ENCODE results near the gene SSTR4. TPM values are rescaled to one million over a fixed set of nuclear protein-coding genes. Genes with fewer than 3 reads are reported as not detected.

SSTR4 gene
- total and polyA plus RNA-seq, 2 experiments from 2014 or later: not detected

GRCh38 chr20:23071996-23072395, 36.9 kb downstream of the SSTR4 start:
- Histone ChIP-seq H3K36me3 (no peaks in the 10 kb centered on the region), H3K9me3 (ENCODE audit: low read depth) (no peaks in the 10 kb centered on the region), H3K4me1 (ENCODE audit: low read depth) (no peaks in the 10 kb centered on the region), H3K27ac (no peak overlapping the region), H3K27me3 (no peaks in the 10 kb centered on the region), H3K4me3 (no peak overlapping the region)
- TF ChIP-seq CTCF (IDR thresholded peaks at IDR 0.05; ENCODE audit: low read depth, low read length): no peak
- no peak for DNase-seq (ENCODE audit: low read depth in 1 of 2, low spot score in 1 of 2)

GRCh38 chr20:23072892-23073586, 37.9 kb downstream of the SSTR4 start:
- Histone ChIP-seq H3K36me3 (no peaks in the 10 kb centered on the region), H3K4me1 (ENCODE audit: low read depth) (no peaks in the 10 kb centered on the region), H3K27me3 (no peaks in the 10 kb centered on the region), H3K27ac (no peak overlapping the region), H3K9me3 (ENCODE audit: low read depth) (no peaks in the 10 kb centered on the region), H3K4me3 (no peak overlapping the region)
- no peak for DNase-seq (ENCODE audit: low read depth in 1 of 2, low spot score in 1 of 2)
- no peak for TF ChIP-seq CTCF (IDR thresholded peaks at IDR 0.05; ENCODE audit: low read depth, low read length)

GRCh38 chr20:23074052-23074451, 38.9 kb downstream of the SSTR4 start:
- Histone ChIP-seq H3K27ac (no peak overlapping the region), H3K36me3 (no peaks in the 10 kb centered on the region), H3K4me3 (no peak overlapping the region), H3K9me3 (ENCODE audit: low read depth) (no peaks in the 10 kb centered on the region), H3K4me1 (ENCODE audit: low read depth) (peaks cover under 1% of the 10 kb centered on the region), H3K27me3 (no peaks in the 10 kb centered on the region)
- TF ChIP-seq CTCF (IDR thresholded peaks at IDR 0.05; ENCODE audit: low read depth, low read length): no peak
- DNase-seq (ENCODE audit: low read depth in 1 of 2, low spot score in 1 of 2): no peak

GRCh38 chr20:23077277-23077676, 42.2 kb downstream of the SSTR4 start:
- H3K4me3 ChIP-seq: no peak overlapping the region
- no peaks in the 10 kb centered on the region for H3K36me3 ChIP-seq
- H3K27ac ChIP-seq: no peak overlapping the region
- DNase-seq (ENCODE audit: low read depth in 1 of 2, low spot score in 1 of 2): no peak
- H3K4me1 ChIP-seq (ENCODE audit: low read depth): peaks cover 9% of the 10 kb centered on the region
- no peaks in the 10 kb centered on the region for H3K9me3 ChIP-seq (ENCODE audit: low read depth)
- no peaks in the 10 kb centered on the region for H3K27me3 ChIP-seq
- no peak for TF ChIP-seq CTCF (IDR thresholded peaks at IDR 0.05; ENCODE audit: low read depth, low read length)

GRCh38 chr20:23078351-23079015, 43.4 kb downstream of the SSTR4 start:
- peak in 1 of 2 donors; percentile 78 for DNase-seq (ENCODE audit: low read depth in 1 of 2, low spot score in 1 of 2)

More at GRCh38 chr20:23078351-23079015, 43.4 kb downstream of the SSTR4 start:
- no peaks in the 10 kb centered on the region for H3K27me3 ChIP-seq
- H3K4me3 ChIP-seq: no peak overlapping the region
- H3K9me3 ChIP-seq (ENCODE audit: low read depth): no peaks in the 10 kb centered on the region
- H3K4me1 ChIP-seq (ENCODE audit: low read depth): peaks cover 19% of the 10 kb centered on the region
- TF ChIP-seq CTCF (IDR thresholded peaks at IDR 0.05; ENCODE audit: low read depth, low read length): no peak
- no peaks in the 10 kb centered on the region for H3K36me3 ChIP-seq
- H3K27ac ChIP-seq: no peak overlapping the region

Data from cardiac muscle cell (in vitro differentiated cells and primary cell).